Dermis microvascular lymphatic vessel endothelial cell (primary cell): Measurements from ENCODE around the gene ARG2. TPM values are rescaled to one million over a fixed set of nuclear protein-coding genes. Genes with fewer than 3 reads are reported as not detected.
A peak's percentile ranks its signal among the peaks of the same experiment; 100 is the strongest.

Source experiments
- DNase-seq, 2 donors: peaks; one replicate each; pipeline versions ENCODE4 v3.0.0 to v3.0.0-alpha.2; 2010; ENCODE audit warnings: low read depth in 2 of 2
- total RNA-seq: library from RNA; depleted of rRNA; stranded (reverse); fragments of >200 nt; gene quantifications from 2 replicates; pipeline ENCODE4 v1.2.1, GENCODE V29; 2014

Gene ARG2
- total RNA-seq, 1 donor from 2014 or later: 39.7 TPM

DNA sequence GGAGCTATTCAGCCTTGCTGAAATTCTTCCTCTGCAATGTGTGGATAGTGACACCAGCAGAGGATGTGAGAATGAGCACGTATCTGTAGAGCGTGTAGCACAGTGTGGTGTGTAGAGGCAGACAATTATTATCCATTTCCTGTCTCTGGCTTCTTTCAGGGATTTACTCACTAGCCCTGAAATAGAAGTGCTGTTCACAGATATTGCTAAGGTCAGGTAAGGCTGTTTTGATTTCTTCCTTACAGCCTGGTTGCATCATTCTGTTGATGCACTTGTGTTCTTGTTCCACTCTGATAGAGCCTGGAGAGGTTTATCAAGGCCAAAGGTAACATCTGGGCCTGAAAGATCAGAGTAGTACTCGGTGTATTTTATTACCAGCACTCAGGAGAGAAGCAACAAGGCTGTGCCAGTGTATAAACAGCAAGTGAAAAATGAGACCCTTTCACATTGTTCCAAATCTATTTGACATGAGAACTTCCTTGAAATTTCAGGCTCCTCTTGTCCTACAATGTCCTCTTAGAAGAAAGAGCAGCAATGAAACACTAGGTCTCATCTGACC is 16.7 kb downstream of the ARG2 start:
- DNase-seq: peak in 1 of 2 donors; percentile 55

DNA sequence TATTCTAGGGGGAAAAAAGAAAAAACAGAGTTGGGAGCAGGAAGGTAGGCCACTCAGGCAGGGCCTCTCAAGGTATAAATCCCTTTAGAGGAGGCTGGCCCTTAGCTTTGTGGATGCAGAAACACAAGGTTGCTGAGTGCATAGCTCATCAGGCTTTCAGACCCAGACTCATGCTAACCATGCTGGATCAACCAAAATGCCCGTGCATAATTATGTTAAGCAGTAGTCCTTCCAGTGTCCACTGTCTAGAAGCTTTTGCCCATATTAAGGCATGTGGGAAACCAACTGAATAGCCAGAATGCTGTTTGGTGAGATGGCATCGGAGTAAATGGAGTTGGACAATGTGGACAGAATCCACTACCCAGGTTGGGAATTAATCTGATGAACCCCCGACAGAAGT is 18.9 kb downstream of the ARG2 start:
- no peak for DNase-seq

DNA sequence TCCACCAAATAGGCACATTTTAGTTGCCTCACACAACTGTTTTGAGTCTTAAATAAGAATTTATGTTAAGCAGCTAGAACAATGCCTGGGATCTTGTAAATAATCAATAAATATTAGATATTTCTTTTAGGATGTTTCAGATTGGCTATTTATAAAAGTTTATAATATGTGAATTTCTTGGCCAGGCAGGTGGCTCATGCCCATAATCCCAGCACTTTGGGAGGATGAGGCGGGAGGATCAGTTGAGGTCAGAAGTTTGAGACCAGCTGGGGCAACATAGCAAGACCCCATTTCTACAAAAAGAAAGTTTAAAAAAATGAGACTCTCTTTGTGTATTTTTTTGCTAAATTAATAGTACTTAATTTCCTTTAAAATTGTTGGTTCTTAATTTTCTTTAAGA is 21.8 kb downstream of the ARG2 start:
- no peak for DNase-seq

DNA sequence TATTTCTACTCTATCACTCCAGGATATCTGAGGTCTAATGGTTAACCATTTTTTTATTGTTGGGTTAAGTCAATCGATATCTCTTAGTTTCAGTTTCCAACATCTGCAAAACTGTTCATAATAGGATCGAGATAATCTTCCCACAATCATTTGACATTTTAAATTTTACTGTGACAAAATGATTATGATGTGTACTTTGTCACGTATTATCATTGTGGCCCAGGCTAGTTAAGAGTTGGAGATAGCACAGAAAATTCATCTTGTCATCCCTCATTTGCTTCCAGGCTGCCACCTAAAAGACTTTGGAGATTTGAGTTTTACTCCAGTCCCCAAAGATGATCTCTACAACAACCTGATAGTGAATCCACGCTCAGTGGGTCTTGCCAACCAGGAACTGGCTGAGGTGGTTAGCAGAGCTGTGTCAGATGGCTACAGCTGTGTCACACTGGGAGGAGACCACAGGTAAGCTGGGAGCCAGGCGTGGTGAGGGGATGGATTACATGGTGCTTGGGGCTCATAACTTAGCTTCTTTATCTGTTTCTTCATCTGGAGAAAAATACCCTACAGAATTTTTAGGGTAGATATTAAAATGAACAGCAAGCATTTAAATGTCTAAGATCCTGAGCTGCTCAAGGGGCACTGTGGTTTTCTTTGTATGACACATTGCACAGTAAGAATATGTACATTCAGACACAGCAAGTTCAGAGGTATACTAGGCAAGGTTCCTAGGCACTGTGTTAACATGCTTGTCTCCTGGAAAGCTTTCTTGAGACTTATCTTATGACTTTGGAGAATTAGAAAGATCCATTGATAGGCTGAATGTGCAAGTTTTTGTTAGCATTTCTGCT is 22.4 kb downstream of the ARG2 start:
- no peak for DNase-seq

DNA sequence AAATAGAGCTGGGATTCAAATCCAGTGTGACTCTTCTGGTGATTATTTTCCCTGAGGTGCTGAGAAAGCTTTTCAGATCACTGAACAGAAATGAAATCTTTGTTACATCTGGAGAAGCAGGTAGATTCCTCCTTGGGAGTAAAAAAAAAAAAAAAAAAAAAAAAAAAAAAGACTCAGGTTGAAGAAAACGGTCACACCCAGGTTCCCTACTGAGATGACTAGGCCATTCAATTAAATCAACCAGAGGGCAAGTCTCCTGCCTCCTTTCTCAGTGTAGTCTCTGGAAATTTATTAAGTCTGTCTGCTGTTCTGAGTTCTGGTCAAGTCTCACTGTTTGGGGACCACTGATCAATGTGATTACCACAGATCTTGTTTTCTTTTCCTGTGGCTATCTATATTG is 24.0 kb downstream of the ARG2 start:
- no peak for DNase-seq

DNA sequence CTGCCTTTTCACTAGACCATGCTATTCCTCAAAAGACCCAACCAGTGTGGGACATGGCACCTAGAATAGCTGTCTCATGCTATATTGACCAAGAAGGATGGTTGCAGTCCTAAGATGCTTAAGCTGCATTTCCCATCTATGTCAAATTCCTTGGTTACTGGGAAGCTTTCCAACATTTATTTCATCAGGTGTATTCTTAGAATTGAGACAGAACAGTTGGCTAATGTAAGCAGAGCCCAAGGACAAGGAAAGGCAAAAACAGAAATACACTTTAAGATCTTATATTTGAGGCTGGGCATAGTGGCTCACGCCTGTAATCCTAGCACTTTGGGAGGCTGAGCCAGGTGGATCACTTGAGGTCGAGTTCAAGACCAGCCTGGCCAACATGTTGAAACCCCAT is 24.7 kb downstream of the ARG2 start:
- DNase-seq: no peak

DNA sequence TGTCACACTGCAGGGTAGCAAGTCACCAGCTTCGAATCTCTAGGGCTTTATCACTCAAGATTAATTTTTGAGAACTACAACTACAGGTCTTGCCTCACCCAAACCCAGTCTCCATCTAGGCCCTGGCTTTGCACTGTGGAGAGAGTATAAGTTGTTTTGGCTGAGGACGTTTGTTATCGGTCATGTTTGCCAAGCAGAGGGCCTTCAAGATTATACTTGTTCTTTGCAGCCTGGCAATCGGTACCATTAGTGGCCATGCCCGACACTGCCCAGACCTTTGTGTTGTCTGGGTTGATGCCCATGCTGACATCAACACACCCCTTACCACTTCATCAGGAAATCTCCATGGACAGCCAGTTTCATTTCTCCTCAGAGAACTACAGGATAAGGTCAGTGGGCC is 25.7 kb downstream of the ARG2 start:
- DNase-seq: no peak

DNA sequence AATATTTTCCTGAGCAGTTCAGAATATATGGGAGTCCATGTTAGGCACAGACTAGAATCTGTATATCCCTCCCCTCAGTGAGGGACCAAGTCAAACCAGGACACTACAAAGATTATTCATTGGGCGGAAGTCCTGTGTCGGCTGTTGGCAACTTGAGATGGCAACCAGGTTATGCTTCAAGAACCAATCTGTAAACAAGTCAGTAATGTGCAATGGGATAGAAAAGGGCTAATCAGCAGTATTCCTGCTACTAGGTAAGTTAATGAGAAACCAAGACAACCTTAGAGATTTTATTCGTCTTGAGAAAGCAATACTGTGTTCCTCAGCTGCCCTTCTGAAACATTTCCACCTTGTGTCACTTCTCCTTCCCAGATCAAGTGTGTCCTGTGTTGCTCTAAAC is 26.4 kb downstream of the ARG2 start:
- DNase-seq: no peak

DNA sequence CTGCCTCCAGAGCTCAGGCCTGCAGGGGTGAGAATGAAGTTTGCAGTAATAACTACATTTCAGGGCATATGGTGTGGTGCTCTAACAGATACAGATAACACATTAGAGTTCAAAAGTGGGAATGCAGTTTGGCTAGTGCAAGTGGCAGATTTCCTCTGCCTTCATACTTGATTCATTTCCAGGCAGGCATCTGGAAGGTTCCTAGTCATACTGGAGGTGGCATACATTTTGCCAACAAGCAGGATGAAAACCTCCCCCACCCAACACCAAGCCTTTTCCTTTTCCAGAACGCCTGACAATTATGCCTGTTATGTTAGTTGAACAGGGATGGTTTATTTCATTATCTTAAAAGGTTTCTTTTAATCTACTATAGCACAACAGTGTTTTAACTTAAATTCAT is 30.4 kb downstream of the ARG2 start:
- DNase-seq: no peak

DNA sequence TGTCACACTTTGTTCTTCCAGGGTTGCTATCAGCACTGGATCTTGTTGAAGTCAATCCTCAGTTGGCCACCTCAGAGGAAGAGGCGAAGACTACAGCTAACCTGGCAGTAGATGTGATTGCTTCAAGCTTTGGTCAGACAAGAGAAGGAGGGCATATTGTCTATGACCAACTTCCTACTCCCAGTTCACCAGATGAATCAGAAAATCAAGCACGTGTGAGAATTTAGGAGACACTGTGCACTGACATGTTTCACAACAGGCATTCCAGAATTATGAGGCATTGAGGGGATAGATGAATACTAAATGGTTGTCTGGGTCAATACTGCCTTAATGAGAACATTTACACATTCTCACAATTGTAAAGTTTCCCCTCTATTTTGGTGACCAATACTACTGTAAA is 31.0 kb downstream of the ARG2 start:
- DNase-seq: no peak

DNA sequence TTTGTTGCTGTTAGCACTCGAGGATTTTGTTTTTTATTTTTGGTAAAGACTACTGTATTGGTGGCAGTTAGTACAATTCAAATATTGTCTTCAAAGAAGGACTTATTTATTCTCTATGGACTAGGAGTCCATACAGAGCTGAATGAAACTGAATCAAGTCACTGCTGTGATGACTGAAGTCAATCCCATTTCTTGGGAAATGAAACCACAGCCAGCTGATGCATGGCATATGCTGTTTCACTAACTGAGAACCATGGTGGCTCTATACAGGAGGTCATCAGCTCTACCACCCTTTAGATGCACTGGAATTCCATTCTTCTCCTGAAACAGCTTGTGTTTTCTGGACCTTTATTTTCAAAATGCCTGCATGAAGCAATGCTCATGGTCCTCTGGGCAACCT is 32.5 kb downstream of the ARG2 start:
- no peak for DNase-seq

DNA sequence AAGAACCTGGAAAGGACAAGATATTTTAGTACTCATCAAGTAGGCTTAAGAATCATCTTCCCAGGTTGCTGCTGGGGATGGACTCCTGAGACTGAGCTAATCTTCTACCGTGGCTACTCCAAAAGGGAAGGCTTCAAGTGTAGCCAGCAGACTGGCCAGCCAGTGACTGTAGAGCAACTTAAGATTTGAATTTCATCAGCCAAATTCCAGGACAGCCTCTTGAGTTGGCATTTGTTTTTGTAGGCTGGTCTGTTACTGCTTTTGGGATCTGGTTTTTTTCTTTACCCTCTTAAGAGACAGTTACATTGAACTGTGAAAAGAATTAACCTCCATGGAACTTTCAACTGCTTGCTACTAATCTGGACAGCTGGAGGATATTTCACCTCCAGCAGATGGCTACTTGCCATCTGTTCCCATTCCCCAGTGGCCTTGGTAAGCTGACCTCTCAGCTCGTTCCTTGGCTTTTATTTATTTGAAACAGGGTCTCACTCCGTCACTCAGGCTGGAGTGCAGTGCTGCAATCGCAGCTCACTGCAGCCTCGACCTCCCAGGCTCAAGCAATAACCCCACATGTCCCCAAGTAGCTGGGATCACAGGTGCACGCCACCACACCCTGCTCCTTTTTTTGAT is 34.0 kb downstream of the ARG2 start:
- no peak for DNase-seq

DNA sequence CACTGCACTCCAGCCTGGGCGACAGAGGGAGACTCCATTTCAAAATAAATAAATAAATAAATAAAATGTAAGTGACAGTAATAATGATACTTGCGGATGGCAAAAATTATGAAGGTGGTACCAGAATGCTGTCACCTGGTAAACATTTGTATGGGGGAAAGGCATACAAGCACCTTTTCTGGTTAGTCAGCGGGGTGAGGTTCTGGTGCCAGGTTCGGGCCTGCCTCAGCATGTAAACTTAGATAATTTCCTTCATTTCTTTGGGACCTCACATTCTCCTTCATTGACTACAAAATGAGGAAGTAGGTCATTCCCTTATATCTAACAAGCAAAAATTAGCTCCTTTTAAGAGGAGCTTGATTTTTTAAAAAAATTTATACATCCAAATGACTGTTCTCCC is 43.9 kb downstream of the ARG2 start:
- no peak for DNase-seq

DNA sequence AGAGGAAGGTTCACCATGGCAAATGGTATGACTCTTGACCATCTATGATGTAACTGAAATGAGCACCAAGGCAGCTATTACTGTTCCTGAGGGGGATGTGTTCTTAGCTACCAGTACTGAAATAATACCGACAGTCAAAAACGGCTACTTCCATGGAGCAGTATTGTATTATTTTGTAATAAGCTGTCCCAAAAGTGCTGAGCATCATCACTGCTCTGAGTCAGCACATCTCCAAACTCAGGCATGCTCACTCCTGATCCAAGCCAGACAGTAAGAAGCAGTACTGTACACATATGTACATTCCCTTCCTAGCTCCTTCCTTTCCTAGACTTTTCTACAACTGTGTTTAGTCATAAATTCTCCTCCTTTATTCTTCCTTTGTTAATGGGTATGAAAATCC is 46.1 kb downstream of the ARG2 start:
- no peak for DNase-seq

DNA sequence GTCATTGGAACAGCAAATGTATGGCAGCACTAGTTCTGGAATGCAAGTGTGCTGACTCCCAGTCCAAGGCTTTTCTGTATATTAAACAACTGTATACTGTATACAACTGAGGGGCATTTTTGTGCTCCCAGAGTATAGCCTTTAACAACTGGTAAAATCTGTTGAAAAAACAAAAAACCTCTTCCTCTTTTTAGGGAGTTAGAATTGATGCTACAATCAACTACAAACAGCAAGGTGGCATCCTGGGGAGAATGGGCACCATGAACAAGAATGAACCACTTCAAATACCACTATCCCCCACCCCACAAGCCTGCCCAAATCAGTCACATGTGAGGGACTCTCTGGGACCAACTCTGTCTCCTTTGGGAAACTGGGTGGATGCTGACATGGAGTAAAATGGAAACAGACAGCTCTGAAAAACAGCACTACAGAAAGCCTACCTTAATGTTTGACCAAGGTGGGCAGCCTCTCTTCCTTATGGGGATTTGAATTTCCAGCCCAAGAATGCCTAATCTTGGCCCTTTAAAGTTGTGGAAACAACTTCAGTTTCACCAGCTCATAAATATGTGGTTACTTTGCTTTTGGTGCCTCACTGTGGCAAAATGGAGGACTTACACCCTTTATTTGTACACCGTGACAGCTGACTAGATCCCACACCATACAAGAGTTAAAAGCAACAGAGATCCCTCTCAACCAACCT is 47.2 kb downstream of the ARG2 start:
- peak; percentile 68 to 77 for DNase-seq

DNA sequence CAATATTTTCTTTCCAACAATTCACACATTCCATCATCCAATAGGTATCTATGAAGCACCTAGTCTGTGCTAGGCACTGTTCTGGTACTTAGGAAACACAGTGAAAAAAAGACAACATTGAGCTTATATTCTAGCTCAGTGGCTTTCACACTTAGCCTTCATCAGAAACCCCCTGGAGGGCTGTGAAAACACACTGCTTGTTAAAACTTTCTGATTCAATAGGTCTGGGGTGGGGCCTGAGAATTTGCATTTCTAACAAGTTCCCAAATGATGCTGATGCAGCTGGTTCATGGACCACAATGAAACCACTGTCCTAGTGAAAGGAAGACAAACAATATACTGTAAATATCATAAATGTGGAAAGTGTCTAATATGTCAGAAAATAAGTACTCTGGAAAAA is 48.8 kb downstream of the ARG2 start:
- no peak for DNase-seq

DNA sequence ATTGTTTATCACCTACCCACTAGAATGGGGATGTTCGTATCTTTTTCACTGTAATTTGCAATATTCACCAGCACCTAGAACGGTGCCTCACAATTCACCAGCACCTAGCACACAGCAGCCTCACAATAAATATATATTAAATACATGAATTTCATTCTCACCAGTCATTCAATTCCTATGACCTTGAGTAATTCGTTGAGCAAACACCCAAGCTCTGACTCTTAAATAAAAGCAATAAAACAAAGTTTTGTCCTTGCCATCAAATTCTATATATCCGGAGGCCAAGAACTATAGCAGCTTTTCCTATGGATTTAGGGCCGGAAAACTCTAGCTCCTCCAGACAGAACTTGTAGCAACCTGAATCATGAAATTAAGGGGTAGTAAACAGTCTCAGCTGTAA is 53.7 kb downstream of the ARG2 start:
- no peak for DNase-seq

DNA sequence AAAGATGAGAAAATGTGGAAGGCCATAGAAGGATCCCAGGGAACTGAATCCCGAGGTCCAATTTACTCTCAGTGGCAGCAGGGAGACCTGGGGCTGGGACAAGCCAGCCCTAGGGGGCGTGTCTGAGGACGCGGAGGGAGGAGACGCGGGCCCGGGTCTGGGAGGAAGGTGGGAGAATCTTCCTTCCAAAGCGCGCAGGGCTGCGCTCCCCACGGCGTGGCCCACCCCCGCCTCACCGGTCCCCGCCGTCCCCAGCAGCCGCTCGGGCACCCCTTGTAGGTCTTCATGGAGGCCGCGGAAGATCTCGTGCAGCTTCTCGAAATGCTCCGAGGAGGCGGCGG is 54.4 kb downstream of the ARG2 start:
- DNase-seq: peak; percentile 6 to 76

DNA sequence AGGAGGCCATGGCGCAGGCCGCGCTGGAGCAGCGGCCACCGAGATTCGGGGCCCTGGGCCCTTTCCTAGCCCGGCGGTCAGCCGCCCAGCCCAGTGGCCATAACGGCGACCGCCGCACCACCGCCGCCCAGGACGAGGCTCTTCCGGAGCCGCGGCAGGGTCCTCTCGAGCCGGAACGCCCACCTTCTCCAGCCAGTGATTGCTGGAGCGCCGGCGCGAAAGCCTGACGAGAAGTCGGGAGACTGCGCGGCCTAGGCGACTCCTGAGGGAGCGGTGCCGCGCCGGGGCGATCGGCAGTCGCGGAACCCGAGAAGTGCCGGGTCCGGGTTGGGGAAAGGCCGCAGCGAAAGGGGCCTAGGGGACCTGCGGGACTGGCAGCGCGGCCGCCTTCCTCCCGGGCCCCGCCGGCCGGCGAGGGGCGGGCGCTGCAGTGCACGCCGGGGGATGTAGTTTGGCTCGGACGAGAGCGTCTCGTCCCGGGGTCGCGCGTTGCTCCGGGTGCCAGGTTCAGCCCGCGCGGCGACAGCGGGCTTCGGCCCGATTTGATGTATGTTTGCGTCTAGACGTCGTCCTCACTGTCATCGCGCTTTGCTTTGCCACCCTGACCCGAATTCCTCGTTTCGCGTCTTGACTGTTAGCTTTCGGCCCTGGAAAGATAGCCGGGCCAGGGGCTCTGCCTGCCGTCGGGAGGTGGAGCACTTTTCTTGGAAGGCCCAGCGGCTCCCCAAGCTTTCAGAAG is 54.9 kb downstream of the ARG2 start, which contains the start of gene VTI1B:
Gene VTI1B, minus strand, starts transcription at position 153 of the 739 bp plus-strand sequence. Its CDS starts 143 bp downstream, at position 10.
- DNase-seq: peak; percentile 41 to 80

DNA sequence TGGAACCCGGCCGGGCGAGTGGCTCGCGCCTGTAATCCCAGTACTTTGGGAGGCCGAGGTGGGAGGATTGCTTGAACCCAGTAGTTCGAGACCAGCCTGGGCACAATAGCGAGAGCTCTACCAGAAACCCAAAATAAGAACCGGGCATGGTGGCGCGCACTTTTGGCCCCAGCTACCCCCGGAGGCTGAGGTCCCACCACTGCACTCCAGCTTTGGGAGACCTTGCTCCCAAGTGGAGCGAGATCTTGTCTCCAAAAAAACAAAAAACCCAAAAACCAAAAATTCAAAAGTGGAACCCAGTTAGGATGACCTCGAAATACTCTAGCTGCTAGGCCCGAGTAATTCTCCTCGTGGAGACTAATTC is 55.5 kb downstream of the ARG2 start:
- no peak for DNase-seq

DNA sequence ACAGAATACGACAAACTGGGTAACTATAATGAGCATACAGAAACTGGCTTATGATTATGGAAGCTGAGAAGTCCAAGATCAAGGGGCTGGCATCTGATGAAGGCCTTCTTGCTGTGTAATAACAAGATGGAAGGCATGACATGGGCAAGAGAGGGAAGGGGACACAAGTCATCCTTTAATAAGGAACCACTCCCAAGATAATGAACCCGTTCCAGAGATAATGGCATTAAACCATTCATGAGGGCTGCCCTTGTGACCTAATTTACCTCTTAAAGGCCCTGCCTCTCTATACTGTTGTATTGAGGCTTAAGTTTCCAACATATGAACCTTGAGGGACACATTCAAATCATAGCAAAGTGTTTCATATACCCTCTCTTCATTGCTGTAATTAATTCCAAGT is 59.3 kb downstream of the ARG2 start:
- DNase-seq: no peak

DNA sequence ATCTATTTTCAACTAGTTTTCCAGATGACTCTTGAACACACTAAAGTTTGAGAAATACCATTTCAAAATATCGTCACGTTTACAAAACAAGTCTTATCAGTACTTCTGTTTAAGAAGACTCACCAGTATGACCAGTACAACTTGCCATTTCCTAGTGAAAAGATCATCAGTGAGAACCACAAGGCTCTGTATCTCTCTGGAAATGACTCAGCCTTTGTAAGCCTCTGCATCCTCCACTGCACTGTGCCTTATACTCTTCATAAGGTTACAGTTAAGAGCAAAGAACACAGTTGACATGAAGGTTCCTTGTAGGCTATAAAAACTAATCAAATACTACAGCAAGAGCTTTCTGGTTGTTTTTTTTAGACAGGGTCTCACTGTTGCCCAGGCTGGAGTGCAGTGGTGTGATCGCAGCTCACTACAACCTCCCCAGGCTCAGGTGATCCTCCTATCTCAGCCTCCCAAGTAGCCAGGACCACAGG is 60.4 kb downstream of the ARG2 start:
- peak in 1 of 2 donors; percentile 74 for DNase-seq
